GM18517 (cell line): ENCODE data around the gene FADS6.
"Not testable (repeated sequence)": the region's sequence is repeated elsewhere in the genome, so short reads cannot be mapped to it uniquely, and the experiment has no call there.

ENCODE experiments used
- ATAC-seq: cut with Tn5 transposase; IDR thresholded peaks from one replicate; pipeline ENCODE4 v1.9.1; 2021; ENCODE audit warnings: mild to moderate bottlenecking, moderate library complexity; ENCODE audit not compliant: unreplicated experiment

FADS6 gene

DNA sequence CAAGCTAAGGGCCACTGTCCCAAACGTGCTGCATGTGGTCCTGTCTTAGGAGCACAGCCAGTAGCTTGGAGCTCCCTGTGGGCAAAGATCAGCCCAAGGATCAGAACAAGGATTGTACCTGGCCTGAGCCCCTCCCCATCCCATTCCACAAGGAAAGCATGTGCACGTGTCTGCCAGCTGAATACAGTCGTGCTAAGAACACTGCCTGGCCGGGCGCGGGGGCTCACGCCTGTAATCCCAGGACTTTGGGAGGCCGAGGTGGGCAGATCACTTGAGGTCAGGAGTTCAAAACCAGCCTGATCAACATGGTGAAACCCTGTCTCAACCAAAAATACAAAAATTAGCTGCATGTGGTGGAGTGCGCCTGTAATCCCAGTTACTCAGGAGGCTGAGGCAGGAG lies 23.4 kb downstream of the FADS6 start:
- ATAC-seq: not testable (repeated sequence)

DNA sequence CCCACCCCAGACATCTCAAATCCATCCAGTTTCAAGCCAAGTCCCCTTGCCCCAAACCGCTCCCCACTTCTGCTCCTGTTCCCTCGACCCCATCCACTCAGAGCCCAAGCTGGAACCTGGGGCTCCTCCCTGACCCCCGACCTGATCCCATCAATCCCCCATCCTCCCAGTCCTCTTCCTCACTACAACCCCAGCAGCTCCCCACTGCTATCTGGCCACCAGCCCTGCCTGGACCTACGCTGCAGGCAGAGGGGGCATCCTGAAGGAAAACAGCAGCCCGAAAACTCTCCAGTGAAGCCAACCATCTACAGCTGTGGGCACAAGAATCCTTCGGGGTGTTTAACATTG lies 24.6 kb downstream of the FADS6 start:
- no peak for ATAC-seq

DNA sequence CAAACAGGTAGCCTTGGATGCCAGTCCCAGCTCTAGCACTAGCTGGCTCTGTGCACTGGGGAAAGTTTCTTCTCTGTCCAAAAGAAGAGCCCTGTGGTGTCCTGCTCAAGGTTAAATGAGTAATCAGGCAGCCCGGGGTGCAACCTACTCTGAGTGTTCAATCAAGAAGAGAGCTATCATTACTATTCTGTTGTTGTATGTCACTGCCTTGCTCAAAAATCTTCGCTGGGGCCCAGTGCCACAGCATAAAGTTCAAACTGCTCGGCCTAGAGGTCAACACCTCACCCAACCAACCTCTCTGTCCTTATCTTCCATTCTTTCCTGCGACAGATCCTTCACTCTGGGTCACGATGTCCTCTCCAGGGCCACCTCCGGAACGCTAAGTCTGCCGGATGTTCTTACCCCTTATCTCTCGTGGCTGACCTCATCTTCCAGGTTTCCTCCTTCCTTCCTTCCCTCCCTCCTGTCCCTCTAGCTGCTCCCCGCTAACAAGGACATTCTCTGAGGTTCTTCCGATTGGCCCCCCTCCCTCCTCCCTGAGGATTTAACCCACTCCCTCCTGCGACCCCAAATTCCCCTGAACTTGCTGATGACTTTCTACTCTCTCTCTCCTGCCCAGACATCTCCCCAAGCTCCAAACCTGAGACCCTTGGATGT lies 25.1 kb downstream of the FADS6 start:
- no peak for ATAC-seq

DNA sequence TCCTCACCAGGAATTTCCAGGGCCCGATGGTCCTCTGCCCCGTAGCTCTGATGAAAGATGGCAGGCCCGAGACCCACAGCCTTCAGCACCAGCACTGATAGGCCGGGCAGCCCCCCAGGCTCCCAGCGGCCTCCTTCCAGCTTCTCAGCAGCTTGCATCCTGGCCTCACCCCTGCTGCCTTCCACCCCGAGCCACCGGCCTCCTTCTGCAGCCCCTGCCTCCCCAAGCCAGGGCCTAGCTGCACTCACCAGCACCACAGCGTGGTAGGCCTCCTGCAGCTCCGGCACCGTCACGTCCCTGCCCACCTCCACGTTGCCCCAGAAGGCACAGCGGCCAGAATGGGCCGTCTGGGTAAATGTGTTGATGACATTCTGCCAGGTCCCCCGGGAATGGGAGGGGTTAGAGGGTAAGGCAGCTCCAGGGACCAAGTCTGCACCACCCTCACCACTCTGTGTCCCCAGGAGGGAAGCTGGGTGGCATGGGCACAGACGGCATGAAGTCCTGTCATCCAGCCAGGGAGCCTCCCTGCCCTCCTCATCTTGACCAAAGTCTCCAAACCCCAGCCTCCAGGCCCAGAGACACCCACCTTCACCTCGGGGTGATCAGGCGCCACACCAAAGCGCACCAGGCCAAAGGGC lies 27.1 kb downstream of the FADS6 start:
- no peak for ATAC-seq

DNA sequence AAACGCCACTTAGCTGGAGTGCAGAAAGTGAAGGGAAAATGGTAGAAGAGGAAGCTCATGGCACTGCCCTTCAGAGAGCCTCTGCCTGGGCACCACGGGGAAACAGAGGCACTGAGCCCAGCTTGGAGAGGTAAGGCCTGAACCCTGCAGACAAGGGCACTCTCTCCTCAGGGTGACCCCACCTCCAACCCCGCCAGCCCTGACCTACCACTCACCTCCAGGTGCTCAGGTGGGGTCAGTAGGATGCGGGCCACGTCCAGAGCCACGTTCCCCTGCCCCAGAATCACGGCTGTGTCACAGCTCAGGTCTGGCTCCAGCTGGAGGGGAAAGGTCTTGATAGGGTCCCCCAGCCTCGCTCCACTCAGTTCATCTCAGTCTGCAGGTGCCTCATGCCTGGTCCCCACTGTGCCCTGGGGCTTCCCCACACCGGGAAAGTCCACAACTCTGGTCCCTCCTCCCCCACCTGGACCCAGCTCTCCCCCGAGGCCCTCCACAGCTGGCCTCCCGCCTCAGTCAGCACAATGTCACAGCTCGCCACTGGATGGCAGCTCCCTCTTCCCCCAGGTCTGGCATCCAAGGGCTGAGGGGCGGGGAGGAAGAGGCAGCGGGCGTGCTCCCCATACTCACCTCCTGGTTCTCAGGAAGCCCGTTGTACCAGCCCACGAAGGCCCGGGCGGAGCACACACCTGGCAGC lies 27.8 kb downstream of the FADS6 start:
- ATAC-seq: no peak

DNA sequence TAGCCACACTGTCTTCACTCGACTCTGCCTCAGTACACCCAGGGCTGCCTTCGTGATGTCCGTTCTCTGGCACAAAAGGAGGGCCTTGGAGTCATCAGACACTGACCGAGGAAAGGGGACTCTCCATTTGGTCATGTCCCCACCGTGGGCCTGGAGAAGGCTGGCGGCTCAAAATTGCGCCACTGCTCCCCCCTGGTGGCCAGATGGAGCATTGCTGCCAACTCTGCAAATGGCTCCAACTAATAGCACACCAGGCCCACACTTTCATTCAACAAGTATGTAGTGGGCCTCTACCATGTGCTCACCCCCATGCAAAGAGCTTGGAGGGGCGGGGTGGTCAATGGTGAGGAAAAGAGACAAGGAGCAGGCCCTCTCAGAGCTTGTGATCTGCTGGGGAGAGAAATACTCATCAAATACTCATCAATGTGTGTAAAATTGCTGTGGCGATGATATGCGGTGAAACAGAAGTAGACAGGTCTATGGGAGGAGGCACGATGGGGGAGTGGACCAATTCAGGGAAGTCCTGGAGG lies 28.5 kb downstream of the FADS6 start:
- ATAC-seq: no peak

DNA sequence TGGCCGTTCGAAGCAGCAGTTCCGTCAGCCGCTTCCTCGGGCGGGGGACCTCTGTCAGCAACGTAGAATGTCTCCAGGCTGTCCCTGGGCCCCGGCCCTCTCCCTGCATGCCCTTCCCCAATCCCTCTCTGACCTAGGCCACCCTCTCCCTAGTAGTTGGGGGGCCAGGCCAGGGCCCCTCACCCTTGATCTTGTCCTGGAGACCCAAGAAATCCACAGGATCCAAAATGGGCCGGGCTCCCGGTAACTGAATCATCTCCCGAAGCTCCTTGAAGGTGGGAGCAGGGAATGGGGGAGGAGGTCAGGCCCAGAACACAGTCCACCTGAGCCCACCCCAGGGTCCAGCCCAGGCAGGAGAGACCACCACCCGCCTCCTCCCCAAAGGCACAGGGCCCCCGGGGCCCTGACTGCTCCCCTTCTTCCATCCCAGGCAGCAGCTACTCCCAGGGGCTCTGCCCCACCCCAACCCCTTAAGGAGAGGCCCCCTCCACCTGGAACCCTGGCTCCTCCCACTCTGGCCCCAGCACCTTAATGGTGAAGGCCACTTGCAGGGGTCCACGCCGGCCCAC lies 29.1 kb downstream of the FADS6 start:
- ATAC-seq: no peak

DNA sequence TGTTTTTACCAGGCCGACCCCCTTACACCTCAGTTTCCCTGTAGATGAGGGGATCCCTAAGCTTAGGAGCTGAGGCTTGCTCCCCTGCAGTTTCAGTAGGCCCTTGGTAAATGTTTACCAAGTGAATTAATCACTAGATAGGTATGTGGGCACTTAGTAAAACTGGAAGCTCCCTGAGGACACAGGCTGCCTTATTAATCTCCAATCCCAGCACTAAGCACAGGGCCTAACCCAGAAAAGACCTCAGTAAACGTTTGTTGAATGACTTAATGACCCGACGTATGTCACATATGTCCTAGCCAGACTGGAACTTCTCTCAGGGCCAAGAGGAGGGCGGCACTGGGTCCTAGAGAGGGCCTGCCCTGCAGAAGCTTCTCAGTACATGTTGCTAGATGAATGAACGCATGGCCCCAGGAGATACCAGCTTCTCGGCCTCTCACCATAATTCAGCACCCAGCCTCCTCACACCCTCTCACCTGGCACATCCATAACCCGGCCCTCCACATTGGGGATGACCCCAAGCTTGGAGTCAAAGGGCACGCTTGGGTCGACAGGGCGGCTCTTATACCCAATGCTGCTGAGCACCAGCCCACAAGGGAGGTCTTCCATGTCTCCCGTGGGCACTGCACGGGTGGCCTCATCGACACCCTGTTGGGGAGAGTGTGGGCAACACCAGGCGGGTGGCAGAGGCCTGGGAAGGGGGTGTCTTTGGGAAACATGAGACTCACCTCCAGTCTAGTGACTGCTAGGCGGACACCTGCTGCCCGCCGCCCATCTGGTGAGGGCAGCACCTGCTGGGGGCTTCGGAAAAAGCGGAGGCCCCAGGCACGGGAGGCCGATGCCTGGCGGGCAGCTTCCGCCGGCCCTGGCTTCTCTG lies 29.8 kb downstream of the FADS6 start:
- ATAC-seq: no peak

DNA sequence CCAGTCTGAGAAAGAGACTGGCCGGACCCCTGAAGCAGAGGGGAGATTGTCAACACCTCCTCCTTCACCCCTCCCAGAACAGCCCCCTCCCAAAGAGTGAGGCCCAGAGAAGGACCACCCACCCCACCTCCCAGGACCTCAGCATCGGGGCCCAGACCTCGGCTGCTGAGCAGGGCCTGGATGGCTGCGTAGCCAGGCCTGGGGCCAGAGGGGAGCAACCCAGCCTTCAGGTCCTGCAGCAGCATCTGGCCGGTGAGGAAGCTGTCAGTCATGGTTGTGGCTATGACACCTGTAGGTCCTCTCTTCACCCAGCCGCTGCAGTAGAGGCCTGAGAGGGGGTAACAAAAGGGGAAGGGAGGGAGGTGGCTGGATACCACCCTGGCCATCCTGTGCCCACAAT lies 30.5 kb downstream of the FADS6 start:
- no peak for ATAC-seq

DNA sequence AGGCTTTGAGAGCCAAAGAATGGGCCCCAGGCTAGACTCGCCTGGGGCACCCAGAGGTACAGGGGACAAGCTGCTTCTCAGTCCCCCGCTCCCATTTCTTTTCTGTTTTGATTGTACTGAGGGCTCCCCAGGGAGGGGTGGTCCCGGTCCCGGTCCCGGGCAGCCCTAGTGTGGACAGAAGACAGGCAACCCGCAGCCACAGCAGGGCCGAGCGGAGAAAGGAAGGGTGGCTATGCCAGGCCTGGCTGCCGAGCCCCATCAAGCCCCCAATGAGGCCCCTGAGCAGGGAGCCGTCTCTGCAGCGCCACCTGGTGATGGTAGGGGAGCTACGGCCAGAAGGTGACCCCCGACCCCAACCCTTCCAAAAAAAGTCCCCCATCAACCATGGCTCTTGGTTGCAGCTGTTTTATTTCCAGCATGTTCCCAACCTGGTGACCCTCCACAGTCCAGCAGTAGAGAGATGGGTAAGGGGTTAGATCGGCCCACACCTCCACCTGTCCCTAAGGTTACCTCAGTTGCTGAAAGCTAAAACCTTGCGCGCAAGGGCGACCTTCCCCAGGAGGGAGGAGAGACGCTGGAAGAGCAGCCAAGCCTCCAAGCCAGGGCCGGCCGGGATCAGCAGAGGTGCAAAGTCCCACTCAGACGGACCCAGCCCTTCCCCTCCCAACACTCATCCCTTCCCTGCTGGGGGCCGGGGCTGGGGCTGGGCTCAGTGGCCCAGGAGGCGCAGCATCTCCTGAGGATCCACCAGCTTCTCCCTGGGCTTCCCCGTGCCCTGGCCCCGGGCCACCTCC lies 31.1 kb downstream of the FADS6 start:
- no peak for ATAC-seq

DNA sequence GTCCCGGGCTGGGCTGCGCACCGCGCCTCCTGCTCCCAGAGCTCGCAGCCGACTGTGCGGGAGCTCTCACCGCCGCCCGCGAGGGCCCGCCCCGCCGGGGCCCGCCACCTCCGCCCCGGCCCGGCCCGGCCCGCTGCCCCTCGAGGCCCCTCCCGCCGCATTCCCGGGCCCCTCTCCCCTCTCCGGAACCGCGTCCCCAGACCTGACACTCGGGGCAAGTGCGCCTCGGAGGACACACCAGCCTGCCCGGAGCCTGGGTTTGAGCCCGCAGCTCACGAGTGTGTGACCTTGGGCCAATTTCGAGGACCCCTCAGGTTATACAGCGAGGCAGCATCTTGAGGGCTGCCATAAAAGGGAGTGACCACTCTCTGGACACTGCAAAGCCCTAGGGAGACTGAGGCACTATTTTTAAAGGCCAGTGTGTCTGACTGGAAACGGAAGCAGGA lies 31.7 kb downstream of the FADS6 start:
- no peak for ATAC-seq

DNA sequence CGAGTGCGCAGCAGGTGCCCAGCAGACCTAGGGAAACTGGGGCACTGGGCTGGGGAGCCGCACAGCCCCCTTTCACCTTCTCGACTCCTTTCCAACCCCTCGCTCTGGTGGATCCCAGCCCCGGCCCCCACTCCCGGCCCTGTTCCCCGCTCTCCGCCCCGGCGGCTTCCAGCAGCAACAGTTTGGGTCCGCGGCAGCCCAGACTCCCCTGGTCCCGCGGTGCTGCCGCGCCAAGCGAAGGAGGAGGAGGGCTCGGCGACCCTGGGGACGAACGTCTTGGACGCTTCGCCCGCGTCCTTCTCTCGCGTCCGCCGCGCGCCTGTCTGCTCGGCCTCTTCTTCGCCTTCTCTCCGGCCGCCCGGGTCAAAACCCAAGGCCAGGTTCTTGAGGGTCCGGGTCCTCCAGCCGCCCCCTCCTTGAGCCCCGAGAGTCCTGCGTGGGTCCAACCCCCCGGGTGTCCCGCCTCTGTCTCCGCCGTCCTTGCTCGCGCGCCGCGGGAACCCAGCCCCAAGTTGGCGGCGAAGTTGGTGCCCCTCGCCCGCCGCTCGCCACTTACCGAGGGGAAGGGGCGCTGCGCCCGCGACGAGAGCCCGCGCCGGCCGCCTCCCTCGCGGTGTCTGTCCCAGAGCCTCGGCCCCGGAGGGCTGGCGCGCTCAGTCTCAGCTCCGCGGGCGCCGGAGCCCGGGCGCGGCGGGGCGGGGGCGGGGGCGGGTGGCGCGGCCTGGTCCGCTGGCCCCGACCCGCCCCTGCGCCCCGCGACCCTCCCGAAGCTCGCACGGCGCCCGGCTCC lies 32.4 kb downstream of the FADS6 start:
- ATAC-seq: no peak

DNA sequence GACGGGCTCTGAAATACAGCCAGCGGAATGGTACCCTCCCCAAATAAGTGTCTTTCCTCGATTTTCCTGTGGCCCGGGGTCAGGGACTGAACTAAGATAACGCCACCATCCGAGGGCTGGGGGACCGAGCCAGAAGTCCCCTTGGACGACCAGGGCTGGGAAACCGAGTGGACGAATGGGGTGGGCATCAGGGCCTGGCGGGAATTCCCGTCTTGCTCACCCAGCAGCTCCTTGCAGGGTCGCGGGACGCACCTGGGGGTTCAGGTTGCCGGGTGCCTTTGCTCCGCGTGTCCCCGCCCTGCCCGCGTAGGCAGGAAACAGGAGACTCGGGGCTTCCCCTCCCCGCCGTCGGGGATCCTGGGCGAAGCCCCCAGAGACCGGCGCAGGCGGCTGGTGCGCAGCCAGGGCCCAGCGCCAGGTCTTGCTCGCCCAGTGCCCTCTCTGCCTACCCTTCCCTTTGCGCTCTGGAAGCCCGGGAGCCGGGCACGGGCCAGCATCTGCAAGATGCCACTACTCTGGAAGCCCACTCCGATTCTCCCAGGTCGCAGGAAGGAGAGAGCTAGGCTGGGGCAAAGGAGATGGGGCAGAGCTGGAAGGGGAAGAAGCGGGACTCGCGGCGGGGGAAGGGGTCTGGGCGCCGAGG lies 33.1 kb downstream of the FADS6 start:
- ATAC-seq: no peak

DNA sequence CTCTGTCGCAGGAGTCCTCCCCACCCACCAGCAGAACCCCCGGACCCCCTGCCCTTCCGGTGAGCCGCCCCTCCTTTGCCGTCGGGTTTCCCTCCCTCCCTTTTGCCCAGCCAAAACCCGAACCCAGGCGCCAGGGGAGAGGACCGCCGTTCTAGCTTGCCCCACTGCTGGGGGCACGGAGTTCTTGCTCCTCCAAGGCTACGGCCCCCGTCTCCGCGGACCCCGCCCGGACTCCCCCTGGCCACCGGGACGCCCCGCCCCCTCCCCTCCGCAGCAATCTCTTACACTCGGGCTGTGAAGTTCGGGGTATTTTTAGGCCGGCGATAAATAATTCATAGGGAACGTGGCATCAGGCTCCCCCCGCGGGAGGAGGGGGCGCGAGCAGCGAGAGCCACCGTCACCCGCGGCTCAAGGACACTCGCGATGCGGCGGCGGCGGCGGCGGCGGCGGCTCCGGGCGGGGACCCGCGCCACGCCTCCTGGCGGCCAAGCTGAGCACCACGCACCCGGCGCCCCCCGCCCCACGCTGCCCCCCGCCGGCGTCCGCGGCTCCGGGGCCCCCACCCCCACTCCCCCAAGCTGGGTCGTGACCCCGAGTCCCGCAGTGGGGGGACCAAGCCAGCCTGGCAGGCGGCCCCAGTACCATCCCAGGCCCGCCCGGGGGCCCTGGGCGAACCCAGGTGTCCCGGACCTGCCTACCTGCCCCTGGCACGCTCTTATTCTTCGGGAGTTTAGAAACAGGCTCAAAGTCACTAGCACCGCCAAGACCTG lies 33.8 kb downstream of the FADS6 start, which contains the start of gene GRIN2C:
GRIN2C (minus strand) TSS at position 427 of the 770 bp plus-strand sequence. CDS start 4,793 bp downstream, outside the sequence.
- no peak for ATAC-seq

DNA sequence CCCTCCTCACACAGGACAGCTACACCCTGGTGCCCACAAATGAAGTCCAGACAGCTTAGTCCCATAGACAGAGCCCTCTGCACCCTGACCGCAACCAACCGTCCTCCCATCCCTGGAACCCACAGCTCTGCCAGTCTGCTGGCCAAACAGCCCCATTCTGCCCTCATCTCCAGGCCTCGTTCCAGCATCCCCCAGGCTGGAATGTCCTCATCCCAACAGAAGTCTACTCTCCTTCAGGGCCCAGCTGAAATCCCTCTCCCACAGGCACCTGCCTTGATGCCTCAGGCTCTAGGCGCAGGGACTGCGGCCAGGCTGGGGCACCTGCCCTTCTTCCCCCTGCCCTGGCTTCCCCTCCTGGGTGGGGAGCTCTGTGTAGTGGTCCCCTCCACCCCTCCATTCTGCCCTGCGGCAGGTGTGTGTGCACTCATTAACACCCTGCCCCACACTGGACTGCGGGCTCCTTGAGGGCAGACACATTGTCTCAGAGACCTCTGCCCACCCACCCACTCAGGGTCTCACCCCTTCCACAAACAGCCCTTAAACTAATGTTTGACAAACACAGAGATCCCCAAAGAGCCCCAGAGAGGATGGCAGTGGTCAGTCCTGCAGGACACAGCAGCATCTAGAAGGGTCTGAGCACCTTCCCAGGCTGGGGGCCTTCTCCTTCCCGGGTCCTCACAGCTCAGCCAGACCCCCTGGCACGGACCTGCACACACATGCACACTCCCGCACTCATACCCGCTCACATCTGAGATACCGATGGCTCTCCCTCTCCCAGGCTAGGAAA lies 34.6 kb downstream of the FADS6 start:
- no peak for ATAC-seq

DNA sequence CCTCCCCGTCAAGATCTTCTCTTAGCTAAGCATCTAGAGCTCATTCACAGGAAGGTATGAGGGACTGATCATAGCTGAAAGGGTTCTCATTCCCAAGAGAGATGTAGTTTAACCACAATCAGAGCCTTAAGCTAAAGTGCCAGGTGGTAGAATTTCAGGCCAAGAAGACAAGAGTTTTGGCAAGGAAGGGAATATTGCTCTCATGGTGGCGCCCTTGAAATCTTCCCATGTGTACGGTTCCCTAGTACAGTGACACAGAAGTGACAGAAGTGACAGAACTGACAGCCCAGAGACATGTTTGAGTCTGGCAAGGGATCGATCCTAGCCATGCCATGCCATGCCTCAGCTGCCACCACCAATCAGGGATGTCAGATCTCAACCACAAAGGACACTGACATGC lies 36.2 kb downstream of the FADS6 start:
- ATAC-seq: no peak

DNA sequence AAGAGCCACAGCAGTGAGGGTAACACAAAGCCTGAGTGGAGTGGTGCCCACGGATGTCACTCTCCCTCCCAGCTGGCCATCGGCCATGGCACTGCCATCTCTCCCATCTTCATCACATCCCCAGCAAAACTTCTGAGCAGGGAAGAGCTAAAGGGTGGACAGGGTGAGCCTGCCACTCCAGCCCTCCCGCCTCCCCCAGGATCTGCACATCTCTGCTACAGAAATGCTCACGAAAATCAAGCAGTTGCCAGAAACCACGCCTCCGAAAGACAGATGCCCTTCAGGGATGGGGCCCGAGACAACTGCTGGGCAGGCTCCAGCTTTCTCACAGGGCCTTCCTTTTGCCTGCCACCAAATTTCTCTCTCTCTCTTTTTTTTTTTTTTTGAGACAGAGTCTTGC lies 37.3 kb downstream of the FADS6 start:
- no peak for ATAC-seq
